Vagina (tissue), 2 donors: ENCODE measurements around the gene GLIPR1L2. TPM values are rescaled to one million over a fixed set of nuclear protein-coding genes. Genes with fewer than 3 reads are reported as not detected.

ENCODE experiments used
- DNase-seq, 2 donors: peaks; one replicate each; pipeline ENCODE4 v3.0.0-alpha.2; 2017; ENCODE audit errors: extremely low spot score in 2 of 2
- H3K27ac ChIP-seq: fragments of 200-600 bp; sonication (generic); one replicate; pipeline ENCODE4 v1.5.1; 2019
- H3K27me3 ChIP-seq: fragments of 200-600 bp; sonication (generic); one replicate; pipeline ENCODE4 v1.5.1; 2019
- H3K36me3 ChIP-seq, 2 donors: fragments of 200-600 bp; sonication (generic); one replicate each; pipeline ENCODE4 v1.5.1; 2017 to 2019
- H3K4me1 ChIP-seq: fragments of 200-600 bp; sonication (generic); one replicate; pipeline ENCODE4 v1.5.1; 2019
- H3K4me3 ChIP-seq, 2 donors: fragments of 200-600 bp; sonication (generic); 1 replicate in 1 of 2; 2 replicates in 1 of 2; pipeline ENCODE4 v1.5.1; 2016 to 2019
- H3K9me3 ChIP-seq: fragments of 200-600 bp; sonication (generic); one replicate; pipeline ENCODE4 v1.5.1; 2019
- POLR2A ChIP-seq, 2 donors: fragments of 450-650 bp; IDR thresholded peaks; one replicate each; pipeline ENCODE4 v1.6.1; 2017; ENCODE audit warnings: antibody characterized with exemption in 2 of 2, mild to moderate bottlenecking in 2 of 2, moderate library complexity in 2 of 2
- POLR2AphosphoS5 ChIP-seq, 2 donors: sonication (generic); formaldehyde crosslinking; IDR thresholded peaks; one replicate each; pipeline ENCODE4 v1.9.0; 2017; ENCODE audit warnings: antibody characterized with exemption in 2 of 2, mild to moderate bottlenecking in 2 of 2, low read depth in 1 of 2; ENCODE audit not compliant: insufficient read depth in 1 of 2
- intact Hi-C: fragments of 100-400 bp; cut with DNase I; formaldehyde crosslinking; loops from one replicate; pipeline ENCODE4 v1.15.1; 2023
- total RNA-seq: library from RNA; depleted of rRNA; stranded (reverse); fragments of >200 nt; gene quantifications from one replicate; pipeline ENCODE4 v1.2.3, GENCODE V29; 2016
- TF ChIP-seq, protein P1 (sequence below), 3 experiments: fragments of 450-650 bp in 2 of 3; fragments of 200-600 bp in 1 of 3; sonication (generic) in 1 of 3; IDR thresholded peaks; one replicate each; pipeline ENCODE4 v1.5.1; 2017 to 2019; ENCODE audit warnings: antibody characterized with exemption in 3 of 3, mild to moderate bottlenecking in 2 of 3, moderate library complexity in 2 of 3

GLIPR1L2 gene
- total RNA-seq, 1 donor from 2014 or later = 1.2 TPM

- H3K4me3 ChIP-seq = peak overlapping the region; percentile 46 to 47
- intact Hi-C loops = no loop called here
- TF ChIP-seq, protein P1, sequence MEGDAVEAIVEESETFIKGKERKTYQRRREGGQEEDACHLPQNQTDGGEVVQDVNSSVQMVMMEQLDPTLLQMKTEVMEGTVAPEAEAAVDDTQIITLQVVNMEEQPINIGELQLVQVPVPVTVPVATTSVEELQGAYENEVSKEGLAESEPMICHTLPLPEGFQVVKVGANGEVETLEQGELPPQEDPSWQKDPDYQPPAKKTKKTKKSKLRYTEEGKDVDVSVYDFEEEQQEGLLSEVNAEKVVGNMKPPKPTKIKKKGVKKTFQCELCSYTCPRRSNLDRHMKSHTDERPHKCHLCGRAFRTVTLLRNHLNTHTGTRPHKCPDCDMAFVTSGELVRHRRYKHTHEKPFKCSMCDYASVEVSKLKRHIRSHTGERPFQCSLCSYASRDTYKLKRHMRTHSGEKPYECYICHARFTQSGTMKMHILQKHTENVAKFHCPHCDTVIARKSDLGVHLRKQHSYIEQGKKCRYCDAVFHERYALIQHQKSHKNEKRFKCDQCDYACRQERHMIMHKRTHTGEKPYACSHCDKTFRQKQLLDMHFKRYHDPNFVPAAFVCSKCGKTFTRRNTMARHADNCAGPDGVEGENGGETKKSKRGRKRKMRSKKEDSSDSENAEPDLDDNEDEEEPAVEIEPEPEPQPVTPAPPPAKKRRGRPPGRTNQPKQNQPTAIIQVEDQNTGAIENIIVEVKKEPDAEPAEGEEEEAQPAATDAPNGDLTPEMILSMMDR (IDR thresholded peaks at IDR 0.05) = no peak
- TF ChIP-seq POLR2AphosphoS5 (IDR thresholded peaks at IDR 0.05; ENCODE audit: insufficient read depth in 1 of 2, low read depth in 1 of 2) (no peak), POLR2A (IDR thresholded peaks at IDR 0.05) (no peak)
- H3K36me3 ChIP-seq = no peaks in the 10 kb centered on the region
- DNase-seq = no peak
- peak overlapping the region; percentile 77 for H3K27ac ChIP-seq
- no peaks in the 10 kb centered on the region for H3K27me3 ChIP-seq
- H3K4me1 ChIP-seq = peaks cover 32% of the 10 kb centered on the region
- H3K9me3 ChIP-seq = no peaks in the 10 kb centered on the region
These were observed 90.9 kb downstream of the GLIPR1L2 start for GRCh38 chr12:75481774-75482173.

Other genes with a start within 250 kb of the GLIPR1L2 start
- gene KCNC2, start 181.2 kb upstream of the GLIPR1L2 start, total RNA-seq = 0.25 TPM
- gene CAPS2, start 60.8 kb upstream of the GLIPR1L2 start, total RNA-seq = 24.6 TPM
- not detected for gene GLIPR1L1, start 56.4 kb upstream of the GLIPR1L2 start, total RNA-seq
- 6.6 TPM for gene GLIPR1, start 89.7 kb downstream of the GLIPR1L2 start, total RNA-seq
- gene KRR1, start 120.5 kb downstream of the GLIPR1L2 start, total RNA-seq = 21.4 TPM